ENCODE data around the gene APMAP. TPM values are rescaled to one million over a fixed set of nuclear protein-coding genes. Genes with fewer than 3 reads are reported as not detected.
"Not testable (repeated sequence)": the region's sequence is repeated elsewhere in the genome, so short reads cannot be mapped to it uniquely, and the experiment has no call there.

Gene APMAP
- total RNA-seq, 4 donors from 2014 or later: 45.3 to 83.1 (median 54.1) TPM

DNA sequence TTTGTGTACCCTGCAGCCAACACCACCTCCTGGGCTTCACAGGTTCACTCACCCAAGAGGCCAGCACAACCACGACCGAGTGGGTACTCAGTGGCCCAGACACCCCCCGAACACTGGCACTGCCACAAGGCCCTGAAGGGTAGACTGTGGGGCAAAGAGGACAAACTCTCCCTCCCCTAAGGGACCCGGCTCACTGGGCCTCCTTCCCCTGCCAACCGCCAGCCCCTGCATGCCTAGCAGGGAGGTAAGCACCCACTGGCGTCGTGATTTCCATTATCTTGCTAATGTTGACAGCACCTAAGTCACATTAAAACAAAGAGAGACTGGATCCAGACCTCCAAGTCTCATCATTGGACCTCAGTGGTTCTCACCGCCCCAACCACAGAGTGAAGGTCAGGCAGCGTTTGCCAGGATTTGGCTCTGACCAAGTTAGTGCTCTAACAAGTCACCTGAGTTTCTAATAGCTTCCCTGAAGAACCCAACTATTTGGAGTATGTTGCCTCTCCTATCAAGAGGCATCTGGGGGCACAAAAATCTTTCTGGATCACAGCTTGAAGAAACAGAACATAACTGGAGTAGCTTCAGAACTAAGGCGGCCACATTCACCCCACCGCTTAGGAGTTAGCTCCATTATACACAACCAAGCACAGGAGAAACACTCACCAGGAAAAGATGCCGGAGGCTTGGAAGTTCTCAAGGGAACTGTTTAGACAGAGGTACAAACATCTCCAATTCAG, 14.0 kb upstream of the APMAP start:
- no peak for TF ChIP-seq EP300 (IDR thresholded peaks at IDR 0.05)
- TF ChIP-seq, protein P1, sequence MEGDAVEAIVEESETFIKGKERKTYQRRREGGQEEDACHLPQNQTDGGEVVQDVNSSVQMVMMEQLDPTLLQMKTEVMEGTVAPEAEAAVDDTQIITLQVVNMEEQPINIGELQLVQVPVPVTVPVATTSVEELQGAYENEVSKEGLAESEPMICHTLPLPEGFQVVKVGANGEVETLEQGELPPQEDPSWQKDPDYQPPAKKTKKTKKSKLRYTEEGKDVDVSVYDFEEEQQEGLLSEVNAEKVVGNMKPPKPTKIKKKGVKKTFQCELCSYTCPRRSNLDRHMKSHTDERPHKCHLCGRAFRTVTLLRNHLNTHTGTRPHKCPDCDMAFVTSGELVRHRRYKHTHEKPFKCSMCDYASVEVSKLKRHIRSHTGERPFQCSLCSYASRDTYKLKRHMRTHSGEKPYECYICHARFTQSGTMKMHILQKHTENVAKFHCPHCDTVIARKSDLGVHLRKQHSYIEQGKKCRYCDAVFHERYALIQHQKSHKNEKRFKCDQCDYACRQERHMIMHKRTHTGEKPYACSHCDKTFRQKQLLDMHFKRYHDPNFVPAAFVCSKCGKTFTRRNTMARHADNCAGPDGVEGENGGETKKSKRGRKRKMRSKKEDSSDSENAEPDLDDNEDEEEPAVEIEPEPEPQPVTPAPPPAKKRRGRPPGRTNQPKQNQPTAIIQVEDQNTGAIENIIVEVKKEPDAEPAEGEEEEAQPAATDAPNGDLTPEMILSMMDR (IDR thresholded peaks at IDR 0.05): no peak
- no peak for TF ChIP-seq POLR2A (IDR thresholded peaks at IDR 0.05)
- no peak for DNase-seq (ENCODE audit: low spot score in 2 of 2)
- 82 to 89% methylated on average over 12 of the region's 12 CpGs for WGBS, 2 donors
- H3K36me3 ChIP-seq: peaks cover 4 to 85% (median 44%) of the 10 kb centered on the region in 3 donors
- peaks cover 0 to 7% (median 0%) of the 10 kb centered on the region in 4 donors for H3K4me1 ChIP-seq
- no peaks in the 10 kb centered on the region for H3K9me3 ChIP-seq
- no peak overlapping the region for H3K4me3 ChIP-seq
- no peak overlapping the region for H3K27ac ChIP-seq
- no peaks in the 10 kb centered on the region for H3K27me3 ChIP-seq

DNA sequence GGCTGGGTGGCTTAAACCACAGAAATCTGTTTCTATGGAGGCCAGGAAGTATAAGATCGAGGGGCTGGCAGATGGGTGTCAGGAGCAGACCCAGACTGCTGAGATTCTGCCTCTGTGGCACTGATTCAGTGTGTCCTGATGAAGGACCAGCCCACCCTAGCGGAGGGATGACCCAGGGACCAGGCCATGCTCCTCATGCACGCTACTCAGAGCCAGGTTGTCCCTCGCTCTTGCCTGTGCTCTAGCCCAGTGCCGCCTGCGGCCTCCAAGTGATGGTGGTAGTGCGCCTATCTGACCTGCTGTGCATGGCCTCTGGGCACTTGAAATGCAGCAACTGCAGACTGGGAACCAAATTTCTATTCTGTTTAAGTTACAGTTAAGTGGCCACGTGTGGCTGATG, 13.1 kb upstream of the APMAP start:
- Histone ChIP-seq H3K36me3 (peaks cover 4 to 76% (median 35%) of the 10 kb centered on the region in 3 donors), H3K4me3 (no peak overlapping the region), H3K4me1 (peaks cover 0 to 9% (median 3%) of the 10 kb centered on the region in 4 donors), H3K27ac (peak overlapping the region in 1 of 4 donors; percentile 15), H3K9me3 (no peaks in the 10 kb centered on the region), H3K27me3 (no peaks in the 10 kb centered on the region)
- TF ChIP-seq, protein P1 (IDR thresholded peaks at IDR 0.05): no peak
- TF ChIP-seq POLR2A (IDR thresholded peaks at IDR 0.05) (no peak), EP300 (IDR thresholded peaks at IDR 0.05) (no peak)
- no peak for DNase-seq (ENCODE audit: low spot score in 2 of 2)
- WGBS, 2 donors: 84 to 89% methylated on average over 3 to 8 of the region's 8 CpGs

DNA sequence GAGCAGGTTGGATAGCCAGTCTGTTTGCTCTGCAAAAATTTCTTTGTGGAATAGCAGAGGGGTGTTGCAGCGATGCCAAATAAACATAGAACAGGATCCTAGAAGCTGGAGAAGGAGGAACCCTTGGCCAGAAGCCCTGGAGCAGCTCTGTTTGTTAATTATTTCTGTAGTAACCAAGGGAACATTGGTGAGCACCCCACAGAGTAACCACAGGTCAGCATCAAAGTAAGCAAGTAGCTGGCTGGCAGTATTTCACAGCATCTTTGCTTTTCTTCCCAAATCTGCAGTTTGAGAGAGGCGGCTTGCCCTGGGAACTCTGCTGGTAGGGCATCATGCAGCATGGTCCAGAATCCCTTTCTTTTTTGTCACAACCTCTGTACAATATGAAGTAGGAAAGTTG, 12.7 kb upstream of the APMAP start:
- TF ChIP-seq POLR2A (IDR thresholded peaks at IDR 0.05): no peak
- TF ChIP-seq, protein P1 (IDR thresholded peaks at IDR 0.05): no peak
- no peak for TF ChIP-seq EP300 (IDR thresholded peaks at IDR 0.05)
- no peak for DNase-seq (ENCODE audit: low spot score in 2 of 2)
- H3K27me3 ChIP-seq: no peaks in the 10 kb centered on the region
- no peak overlapping the region for H3K4me3 ChIP-seq
- H3K27ac ChIP-seq: peak overlapping the region in 1 of 4 donors; percentile 15
- peaks cover 4 to 72% (median 34%) of the 10 kb centered on the region in 3 donors for H3K36me3 ChIP-seq
- 68 to 74% methylated on average over 2 of the region's 2 CpGs for WGBS, 2 donors
- peaks cover 0 to 13% (median 5%) of the 10 kb centered on the region in 4 donors for H3K4me1 ChIP-seq
- no peaks in the 10 kb centered on the region for H3K9me3 ChIP-seq

DNA sequence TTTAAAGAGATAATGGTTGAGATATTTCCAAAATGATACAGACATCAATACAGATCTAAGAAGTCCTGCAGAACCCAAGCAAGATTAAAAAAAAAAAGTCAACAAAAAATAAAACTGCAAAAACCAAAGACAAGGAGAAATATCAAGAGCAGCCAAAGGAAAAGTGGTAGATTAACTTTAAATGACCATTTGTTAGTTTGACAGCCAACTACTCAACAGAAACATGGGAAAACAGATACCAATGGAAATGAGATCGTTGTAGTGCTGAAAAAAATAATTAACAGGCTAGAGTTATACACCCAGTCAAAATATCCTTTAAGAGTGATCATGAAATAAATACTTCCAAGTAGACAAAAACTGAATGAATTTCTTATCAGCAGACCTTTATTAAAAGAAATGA, 10.5 kb upstream of the APMAP start:
- H3K9me3 ChIP-seq: no peaks in the 10 kb centered on the region
- peaks cover 4 to 49% (median 23%) of the 10 kb centered on the region in 3 donors for H3K36me3 ChIP-seq
- H3K27me3 ChIP-seq: no peaks in the 10 kb centered on the region
- WGBS, 2 donors: 87 to 93% methylated on average over 1 of the region's 1 CpG
- H3K4me3 ChIP-seq: no peak overlapping the region
- no peak for TF ChIP-seq POLR2A (IDR thresholded peaks at IDR 0.05)
- TF ChIP-seq EP300 (IDR thresholded peaks at IDR 0.05): no peak
- TF ChIP-seq, protein P1 (IDR thresholded peaks at IDR 0.05): no peak
- H3K27ac ChIP-seq: no peak overlapping the region
- H3K4me1 ChIP-seq: peaks cover 0 to 24% (median 5%) of the 10 kb centered on the region in 4 donors
- DNase-seq (ENCODE audit: low spot score in 2 of 2): no peak

DNA sequence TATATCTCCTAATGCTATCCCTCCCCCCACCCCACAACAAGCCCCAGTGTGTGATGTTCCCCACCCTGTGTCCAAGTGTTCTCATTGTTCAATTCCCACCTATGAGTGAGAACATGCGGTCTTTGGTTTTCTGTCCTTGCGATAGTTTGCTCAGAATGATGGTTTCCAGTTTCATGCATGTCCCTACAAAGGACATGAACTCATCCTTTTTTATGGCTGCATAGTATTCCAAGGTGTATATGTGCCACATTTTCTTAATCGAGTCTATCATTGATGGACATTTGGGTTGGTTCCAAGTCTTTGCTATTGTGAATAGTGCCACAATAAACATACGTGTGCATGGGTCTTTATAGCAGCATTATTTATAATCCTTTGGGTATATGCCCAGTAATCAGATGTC, 8.8 kb upstream of the APMAP start:
- H3K27ac ChIP-seq; H3K27me3 ChIP-seq; H3K4me3 ChIP-seq; H3K9me3 ChIP-seq; DNase-seq (ENCODE audit: low spot score in 2 of 2): not testable (repeated sequence)
- H3K36me3 ChIP-seq: peaks cover 0 to 33% (median 7%) of the 10 kb centered on the region in 3 donors
- H3K4me1 ChIP-seq: peaks cover 0 to 26% (median 5%) of the 10 kb centered on the region in 4 donors
- WGBS, 2 donors: 92 to 94% methylated on average over 4 of the region's 4 CpGs

All from tibial nerve (tissue), 4 donors.